ENCODE results near the gene AFF3.

Gene AFF3

DNA sequence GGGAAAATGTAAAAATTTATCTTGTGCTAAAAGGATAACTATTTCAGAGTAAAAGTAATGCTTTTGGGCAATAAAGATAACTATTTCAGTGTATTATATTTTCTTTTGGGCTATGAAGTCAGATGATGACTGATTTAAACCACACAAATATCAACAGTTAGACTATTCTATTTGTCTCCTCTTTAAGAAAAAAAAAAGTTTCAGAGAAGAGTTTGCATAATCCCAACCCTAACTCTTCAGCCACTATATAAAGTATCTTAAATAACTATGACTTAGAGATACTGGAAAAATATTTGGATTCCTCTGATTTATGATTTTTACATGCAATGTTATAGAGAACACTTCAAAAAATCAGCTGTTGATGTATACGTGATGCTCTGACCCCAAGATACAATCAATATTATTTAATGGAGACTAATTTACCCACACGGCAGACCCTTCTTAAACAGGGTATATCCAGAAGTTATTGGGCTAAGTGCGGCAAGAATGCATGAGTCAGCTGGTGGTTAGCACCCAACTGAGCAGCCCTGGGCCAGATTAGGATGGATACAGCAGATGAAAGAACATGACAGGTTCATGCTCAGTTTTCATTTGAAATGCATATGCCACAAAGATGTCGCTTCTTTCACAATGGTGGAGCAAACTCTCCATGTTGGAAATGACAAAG, 279.0 kb downstream of the AFF3 start:
- in situ Hi-C loops (cut with HindIII; ENCODE audit: low sequenced_read_pairs) = no loop called here

DNA sequence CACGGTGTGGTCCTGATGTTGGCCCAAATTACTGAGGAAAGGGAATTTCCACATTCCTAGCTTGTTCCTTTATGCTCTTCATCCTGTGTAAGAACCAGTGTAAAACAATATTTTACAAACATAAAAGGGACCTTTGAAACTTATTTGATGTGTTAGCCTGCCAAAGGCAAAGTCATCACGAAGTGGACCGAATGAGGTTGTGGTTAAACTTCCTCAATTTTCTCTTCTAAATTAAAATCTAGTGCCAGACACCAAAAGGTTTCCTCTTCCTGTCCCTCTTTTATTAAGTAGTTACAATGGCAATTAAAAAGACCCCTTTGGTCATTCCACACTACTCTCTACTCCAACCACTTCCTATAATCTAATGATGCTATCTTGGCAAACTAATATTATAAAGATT, 279.8 kb downstream of the AFF3 start:
- in situ Hi-C loops (cut with HindIII; ENCODE audit: low sequenced_read_pairs) = no loop called here

DNA sequence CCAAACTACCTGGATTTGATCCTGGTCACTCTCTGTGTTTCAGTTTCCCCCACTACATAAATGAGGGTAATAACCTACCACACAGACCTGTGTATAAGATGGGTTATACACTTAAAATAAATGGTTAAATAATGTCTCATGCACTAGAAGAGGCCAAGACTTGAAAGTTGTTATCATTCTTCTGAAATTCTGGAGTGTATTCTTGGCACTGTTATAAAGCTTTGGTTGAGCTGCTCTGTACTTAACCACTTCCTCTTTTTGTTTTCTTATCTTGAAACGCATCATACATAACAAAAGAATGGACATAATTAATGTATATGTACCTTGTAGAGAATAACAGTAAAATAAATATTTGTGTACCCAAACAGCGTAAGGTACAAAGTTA, 281.0 kb downstream of the AFF3 start:
- in situ Hi-C loops (cut with HindIII; ENCODE audit: low sequenced_read_pairs) = no loop called here

DNA sequence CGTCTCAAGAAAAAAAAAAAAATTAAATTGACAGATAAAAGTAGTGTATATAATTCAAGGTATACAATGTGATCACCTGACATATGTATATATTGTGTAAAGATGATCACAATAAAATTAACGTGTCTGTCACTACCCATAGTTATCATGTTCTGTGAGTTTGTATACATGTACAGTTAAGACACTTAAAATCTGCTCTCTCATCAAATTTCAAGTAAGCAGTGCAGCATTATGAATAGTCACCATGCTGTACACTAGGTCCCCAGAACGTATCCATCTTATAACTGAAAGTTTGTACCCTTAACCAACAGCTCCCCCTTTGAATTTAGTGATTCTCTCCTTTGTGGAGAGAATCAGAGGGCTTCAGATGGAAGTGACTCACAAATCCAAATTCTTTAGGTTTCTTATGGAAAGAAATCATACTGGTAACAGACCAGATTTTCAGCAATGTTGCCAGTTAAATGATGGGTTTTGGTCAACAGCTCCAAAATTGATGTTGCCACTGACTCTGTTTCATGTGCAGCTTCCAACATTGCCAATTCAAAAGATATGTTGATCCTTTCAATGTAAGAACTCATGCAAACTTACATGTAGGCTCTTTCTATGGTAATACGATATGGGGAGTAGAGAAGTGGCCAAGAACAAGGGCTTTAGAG, 281.5 kb downstream of the AFF3 start:
- in situ Hi-C loops (cut with HindIII; ENCODE audit: low sequenced_read_pairs) = no loop called here

DNA sequence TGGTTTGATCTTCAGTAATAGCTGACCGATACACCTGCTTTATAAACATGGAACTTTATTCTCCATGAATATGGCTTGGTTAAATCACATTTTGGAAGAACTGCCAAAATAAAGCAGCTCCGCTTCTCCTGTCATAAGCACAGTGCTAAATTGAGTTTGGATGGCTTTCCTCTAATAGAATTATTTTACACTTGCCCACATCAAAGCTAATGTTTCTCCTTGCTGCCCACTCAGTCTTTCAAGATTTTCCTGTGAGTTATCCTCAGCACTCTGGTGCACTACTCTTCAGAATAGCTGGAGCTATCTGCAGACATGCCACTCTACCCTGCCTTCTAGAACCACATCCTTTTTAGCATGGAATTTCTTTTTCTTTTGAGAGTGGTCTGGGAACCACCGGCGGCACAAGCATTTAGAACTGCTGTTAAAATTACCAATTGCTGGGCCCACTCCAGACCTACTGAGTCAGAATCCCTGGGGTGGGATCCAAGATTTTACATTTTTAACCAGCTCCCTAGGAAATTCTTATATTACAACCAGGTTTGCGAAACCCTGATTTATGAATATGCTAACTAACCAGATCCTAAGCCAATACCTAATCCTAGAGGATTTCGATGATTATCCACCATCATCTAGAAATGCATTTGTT, 283.3 kb downstream of the AFF3 start:
- in situ Hi-C loops (cut with HindIII; ENCODE audit: low sequenced_read_pairs) = no loop called here

DNA sequence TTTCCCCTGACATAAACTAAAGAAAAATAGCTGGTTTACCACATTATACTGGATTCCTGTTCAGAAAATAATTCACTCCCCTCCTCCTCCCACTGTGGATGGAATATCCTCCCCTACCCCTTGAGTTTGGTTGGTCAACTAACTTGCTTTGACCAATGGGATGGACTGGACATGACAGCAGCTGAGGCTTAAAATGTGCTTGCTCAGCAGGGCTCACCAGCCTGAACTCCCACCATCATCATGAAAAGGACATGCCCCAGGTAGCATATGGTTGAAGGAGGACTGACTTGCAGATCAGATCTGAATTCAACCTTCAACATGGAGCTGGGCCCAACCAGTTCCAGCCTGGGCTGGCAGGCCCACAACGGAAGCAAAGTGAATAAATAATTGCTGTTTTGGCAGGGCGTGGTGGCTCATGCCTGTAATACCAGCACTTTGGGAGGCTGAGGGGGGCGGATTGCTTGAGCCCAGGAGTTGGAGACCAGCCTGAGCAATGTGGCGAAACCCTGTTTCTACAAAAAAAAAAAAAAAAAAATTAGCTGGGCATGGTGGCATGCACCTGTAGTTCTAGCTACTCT, 284.4 kb downstream of the AFF3 start:
- in situ Hi-C loops (cut with HindIII; ENCODE audit: low sequenced_read_pairs) = no loop called here

DNA sequence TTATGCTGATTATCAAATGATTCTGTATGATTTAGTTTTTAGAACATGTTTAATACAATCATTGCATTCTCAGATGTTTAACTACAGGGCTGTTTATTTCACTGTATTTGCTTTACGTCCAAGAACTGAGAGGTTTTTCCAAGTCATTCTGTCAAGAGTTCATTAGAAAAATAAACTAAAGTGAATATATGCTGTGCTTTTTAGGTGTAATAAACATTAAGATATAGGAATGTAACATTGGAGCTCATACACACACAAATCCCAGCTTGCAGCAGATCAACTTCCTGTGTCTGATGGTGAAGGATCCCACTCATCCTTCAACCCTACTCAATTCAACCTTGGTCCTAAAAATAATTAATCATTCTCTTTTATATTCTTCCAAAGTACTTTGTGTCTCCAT, 285.0 kb downstream of the AFF3 start:
- in situ Hi-C loops (cut with HindIII; ENCODE audit: low sequenced_read_pairs) = no loop called here

DNA sequence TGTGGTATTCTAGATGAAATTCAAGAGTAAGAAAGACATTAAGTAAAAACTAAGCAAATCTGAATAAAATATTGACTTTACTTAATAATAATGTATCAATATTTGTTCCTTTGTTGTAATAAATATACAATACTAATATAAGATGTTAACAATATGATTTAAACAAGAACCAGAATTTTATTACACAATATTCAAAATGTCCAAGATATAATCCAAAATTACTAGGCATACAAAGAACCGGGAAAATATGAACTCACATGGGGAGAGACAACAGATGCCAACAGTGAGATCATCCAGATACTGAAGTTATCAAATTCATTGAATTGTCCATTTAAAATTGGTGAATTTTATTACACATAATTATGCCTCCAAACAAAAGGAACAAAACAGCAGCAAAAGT, 286.3 kb downstream of the AFF3 start:
- in situ Hi-C loops (cut with HindIII; ENCODE audit: low sequenced_read_pairs) = no loop called here

DNA sequence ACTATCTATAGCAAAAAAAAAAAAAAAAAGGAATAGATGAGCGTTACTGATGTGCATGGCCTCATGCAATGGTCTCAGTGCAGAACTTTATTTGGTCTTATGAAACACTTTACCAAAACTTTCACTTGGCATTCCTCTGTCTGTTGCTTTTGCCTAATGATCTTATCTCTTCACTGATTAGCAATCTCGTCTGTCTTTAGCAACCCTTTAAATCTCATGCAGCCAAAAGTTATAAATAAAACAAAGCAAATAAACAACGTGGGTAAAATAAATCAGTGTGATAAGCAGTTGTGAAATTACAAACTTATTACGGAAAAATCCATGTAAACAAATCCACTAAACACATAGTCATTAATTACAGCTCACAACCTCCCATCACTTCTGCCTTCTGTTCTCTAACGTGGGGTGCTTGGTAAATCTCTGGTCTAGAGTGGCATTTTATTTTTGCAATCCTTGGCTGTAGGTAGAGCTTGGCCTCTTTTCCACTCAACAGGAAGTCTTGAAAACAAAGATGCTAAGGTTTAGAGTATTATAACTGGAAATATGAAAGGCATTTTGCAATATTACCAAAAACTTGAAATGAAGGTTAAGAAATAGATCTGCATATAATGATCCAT, 288.0 kb downstream of the AFF3 start:
- in situ Hi-C loops (cut with HindIII; ENCODE audit: low sequenced_read_pairs) = no loop called here

DNA sequence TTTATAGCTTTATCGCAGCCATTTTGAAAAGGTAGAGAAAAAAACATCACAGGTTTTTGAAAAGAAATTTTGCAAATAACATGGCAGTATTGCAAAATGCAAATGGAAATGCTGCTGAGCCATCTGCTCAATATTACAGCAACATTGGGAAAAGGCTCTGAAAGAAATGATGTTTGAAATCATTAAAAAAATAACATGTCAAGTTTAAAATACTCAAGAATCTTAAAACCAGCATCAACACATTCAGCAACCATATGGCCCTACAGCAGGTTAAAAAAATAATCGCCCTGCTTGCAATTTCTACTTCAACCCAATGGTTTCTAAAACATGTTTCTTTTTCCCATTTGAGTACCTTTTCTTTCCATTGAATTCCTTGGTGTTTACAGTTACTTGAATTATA, 289.4 kb downstream of the AFF3 start:
- in situ Hi-C loops (cut with HindIII; ENCODE audit: low sequenced_read_pairs) = no loop called here

DNA sequence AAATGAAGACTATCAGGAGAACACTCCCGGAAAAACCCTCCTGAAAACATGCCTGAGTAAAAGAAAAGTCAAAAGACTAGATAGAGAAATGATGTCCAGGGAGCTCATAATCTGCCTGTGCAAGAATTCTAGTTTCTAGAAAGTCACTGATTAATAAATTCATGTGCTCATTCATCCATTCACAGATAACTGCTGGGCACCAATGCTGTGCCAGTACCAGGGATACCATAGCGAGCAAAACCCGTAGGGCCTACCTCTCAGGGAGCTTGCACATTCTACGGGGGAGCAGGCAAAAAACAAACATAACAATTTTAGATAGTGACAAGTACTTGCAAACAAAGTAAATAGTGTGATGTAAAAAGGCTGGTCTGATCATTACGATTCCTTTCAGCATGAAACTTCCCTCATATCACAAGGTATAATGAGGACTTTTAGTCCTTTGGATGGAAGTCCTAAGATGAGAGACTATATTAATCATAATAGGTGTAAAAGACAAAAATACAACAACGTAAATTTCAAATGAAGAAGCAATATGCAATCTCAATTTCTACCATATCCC, 289.9 kb downstream of the AFF3 start:
- in situ Hi-C loops (cut with HindIII; ENCODE audit: low sequenced_read_pairs) = no loop called here

DNA sequence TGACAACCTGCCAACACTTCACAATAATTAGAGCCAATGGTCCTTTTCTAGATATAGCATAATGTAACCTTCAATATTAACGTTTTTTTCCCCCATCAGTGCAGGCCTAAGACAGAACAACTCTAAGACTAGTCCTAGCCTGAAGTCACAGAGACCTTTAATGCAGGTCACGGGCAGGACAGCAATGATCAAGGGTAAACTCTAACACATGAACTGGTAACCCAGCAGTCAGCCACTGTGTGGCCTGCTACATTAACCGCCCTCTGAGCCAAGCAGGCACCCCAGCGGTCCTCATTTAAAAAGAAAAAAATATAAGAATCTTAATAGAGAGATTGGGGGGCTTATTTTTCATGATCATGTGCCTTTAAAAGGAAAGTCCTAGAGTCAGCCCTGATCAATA, 290.6 kb downstream of the AFF3 start:
- in situ Hi-C loops (cut with HindIII; ENCODE audit: low sequenced_read_pairs) = no loop called here

DNA sequence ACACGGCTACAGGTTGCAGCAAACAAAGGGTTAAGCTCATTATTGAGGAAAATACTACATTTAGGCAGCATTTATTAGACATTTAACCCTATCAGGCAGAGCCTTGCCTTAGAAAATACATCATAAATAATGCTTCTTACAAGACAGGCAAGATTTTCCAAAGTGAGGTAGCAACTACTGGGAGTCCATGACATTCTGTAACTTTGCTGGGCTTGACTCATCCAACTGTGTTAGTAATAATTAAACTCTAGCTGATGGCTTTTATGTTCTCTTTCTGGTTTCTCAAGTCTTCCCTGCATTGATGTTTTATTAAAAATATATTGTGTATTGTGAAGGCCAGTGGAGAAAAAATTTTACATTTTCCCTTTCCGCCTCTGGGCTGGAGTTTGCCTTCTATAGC, 291.3 kb downstream of the AFF3 start:
- in situ Hi-C loops (cut with HindIII; ENCODE audit: low sequenced_read_pairs) = no loop called here

DNA sequence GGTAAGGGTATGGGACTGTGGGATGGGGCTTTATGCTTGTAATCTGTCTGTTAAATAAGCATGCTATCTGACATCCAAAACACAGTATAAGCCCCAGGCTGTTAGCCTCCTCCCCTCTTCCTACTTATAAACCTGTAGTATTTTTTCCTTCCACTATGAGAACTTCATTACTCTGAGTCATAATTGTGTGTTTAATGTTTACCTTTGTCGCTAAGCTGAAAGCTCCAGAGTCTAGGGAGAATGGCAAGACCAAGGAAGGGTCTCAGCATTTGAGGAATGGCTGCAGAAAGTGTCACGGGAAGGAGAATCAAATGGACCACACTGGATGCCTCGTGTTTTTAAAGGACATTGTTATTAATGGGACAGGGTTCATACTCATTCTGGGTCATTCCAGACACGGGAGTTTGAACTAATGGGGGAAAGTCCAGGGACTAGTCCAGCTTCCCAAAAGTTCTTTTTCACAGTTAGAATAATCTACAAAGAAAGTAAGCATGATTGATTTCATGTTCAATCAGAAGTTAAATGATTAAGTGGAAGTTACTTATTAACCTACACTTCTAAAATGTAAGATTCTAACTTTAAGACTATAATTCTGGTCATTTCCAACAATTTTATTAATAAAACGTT, 292.2 kb downstream of the AFF3 start:
- in situ Hi-C loops (cut with HindIII; ENCODE audit: low sequenced_read_pairs) = no loop called here

DNA sequence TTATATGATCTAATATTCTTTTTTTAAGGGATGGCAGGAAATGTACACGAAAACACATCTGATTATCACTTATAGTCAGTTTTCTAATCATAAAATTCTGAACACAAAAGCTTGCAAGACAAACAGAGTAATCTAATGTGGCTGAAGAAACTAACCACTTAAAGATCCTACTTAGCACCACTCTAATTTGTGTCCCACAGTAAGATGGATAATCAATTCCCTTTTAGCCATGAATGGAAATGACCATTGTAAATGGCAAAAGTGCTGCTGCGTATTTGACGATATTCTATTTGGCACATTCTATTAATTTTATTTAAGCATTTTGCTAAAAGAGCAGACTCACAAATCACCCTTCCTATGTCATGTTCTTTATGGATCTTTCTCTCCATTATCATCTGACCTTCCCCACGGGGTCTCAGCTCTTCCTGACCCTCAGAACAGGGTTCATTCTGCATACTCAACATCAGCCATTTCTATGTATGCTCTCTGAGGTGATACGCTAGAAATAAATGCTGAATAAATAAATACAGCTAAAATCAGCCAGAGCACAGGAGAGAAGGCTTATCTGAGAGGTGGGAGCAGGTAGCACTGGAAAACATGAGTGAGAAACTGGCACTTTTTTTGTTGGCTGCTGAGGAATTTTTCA, 295.8 kb downstream of the AFF3 start:
- in situ Hi-C loops (cut with HindIII; ENCODE audit: low sequenced_read_pairs) = no loop called here

DNA sequence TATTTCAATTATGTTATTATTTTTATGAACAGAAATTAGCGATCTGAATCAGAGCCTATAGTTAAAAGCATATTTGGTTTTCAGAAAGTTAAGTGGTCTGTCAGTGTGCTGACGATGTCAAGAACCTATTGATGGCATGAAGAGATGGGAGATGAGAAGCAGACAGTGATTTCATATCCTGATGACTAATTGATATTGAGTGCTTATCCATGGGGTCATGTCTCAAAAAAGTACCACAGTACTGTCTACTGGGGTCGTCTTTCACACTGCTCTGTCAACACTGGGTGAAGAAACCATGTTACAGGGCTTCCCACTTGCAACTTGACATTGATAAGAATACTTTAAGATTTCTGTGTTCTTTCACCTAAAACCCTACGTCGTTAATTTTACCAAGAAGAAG, 297.1 kb downstream of the AFF3 start:
- in situ Hi-C loops (cut with HindIII; ENCODE audit: low sequenced_read_pairs) = no loop called here

DNA sequence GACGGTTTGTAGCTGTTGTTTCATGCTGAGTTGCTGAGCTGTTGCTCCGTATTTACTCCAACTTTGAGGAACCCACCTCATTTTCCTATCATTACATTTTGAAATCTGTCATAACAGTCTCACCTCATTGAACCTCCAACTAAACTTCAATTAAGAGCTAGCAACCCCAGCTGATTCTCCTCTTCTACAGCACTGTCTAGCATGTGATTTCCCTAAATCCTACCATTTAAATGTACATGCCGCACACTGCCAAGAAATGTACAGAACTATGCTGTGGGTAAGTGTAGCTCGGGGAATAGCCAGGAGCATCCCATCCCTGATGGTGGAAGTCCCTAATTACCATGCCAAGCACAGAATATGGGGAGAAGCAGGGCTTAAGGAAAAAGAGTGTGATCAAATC, 299.9 kb downstream of the AFF3 start:
- in situ Hi-C loops (cut with HindIII; ENCODE audit: low sequenced_read_pairs) = no loop called here

DNA sequence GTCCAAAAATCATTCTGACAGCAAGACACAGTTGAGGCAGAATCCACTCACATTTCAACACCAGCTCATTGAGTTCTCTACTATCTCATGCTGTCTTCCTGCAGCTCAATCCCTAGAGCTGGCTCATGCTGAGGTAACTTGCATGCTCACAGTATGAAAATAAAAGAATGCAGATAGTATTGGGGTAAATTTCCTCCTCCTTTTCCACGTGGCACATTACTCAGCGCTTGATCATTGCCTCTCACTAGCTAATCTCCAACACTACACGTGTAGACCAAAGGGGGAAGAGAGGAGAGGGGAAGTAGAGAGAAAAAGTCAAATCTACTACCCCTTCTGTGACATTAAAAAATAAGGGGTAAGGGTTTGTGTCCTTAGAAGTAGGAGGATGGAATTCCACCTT, 300.6 kb downstream of the AFF3 start:
- in situ Hi-C loops (cut with HindIII; ENCODE audit: low sequenced_read_pairs) = no loop called here

DNA sequence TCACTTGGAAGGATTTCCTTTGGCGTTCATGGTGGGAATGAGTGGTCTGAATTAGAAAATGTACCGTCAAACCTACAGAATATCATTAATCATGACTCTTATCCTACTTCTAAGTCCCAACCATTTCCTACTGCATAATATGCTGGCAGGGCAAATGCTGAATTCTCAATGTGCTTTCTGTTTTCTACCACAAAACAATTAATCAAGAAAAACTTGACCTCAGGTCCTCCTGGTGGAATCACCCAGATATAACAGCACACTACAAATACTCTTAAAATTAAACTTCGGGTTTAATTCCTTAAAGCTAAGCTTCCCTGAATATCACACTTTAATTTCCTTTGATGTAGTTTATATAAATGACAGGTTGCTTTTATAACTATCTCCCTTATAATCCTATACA, 301.6 kb downstream of the AFF3 start:
- in situ Hi-C loops (cut with HindIII; ENCODE audit: low sequenced_read_pairs) = no loop called here
